ENCODE results near the gene GBP6. TPM values are rescaled to one million over a fixed set of nuclear protein-coding genes. Genes with fewer than 3 reads are reported as not detected.

The GBP6 gene
- polyA plus RNA-seq, 1 of the 3 experiments (the other 2 are of a cell fraction), result not detected

- H2AFZ ChIP-seq (ENCODE audit: low read depth), result no peak overlapping the region
- no peak for TF ChIP-seq FOSL2 (IDR thresholded peaks at IDR 0.05; ENCODE audit: borderline replicate concordance, low read depth)
- no peak for TF ChIP-seq NFIC (IDR thresholded peaks at IDR 0.05; ENCODE audit: borderline replicate concordance)
- TF ChIP-seq JUND (IDR thresholded peaks at IDR 0.05), result no peak
- no peak for TF ChIP-seq EZH2phosphoT487 (IDR thresholded peaks at IDR 0.05; ENCODE audit: borderline replicate concordance, low read depth)
- no peak for TF ChIP-seq MXI1 (IDR thresholded peaks at IDR 0.05; ENCODE audit: low read depth, low read length)
- TF ChIP-seq RXRA (IDR thresholded peaks at IDR 0.05; ENCODE audit: borderline replicate concordance, low read depth), result no peak
- TF ChIP-seq YY1 (IDR thresholded peaks at IDR 0.05; ENCODE audit: low read depth), result no peak
- H3K9ac ChIP-seq, result no peak overlapping the region
- CTCF ChIA-PET, result interaction anchor here (1.0 to 2.4 kb wide), 2 partner anchors 269 to 371 kb away, joined by 3 to 7 read pairs; no protein-coding TSS in a partner anchor
- no peaks in the 10 kb centered on the region for H3K9me2 ChIP-seq
- DNase-seq, result no peak
- no peaks in the 10 kb centered on the region for H3K9me3 ChIP-seq
- no peak overlapping the region for H3K27ac ChIP-seq (ENCODE audit: low read depth in 2 of 2, low read length in 1 of 2)
- WGBS (ENCODE audit: low lambda C conversion rate), result 19% methylated on average over 1 of the region's 1 CpG
- H3K27me3 ChIP-seq (ENCODE audit: insufficient read depth), result no peaks in the 10 kb centered on the region
- H3K4me1 ChIP-seq (ENCODE audit: control insufficient read depth in 1 of 2, insufficient read depth in 2 of 2, low read depth in 1 of 2, low read length in 1 of 2), result no peaks in the 10 kb centered on the region; a peak in 1 of 4 replicates
- H3K4me2 ChIP-seq, result no peak overlapping the region
- no peaks in the 10 kb centered on the region for H3K36me3 ChIP-seq (replicated peaks in 1 of 2; ENCODE audit: control insufficient read depth in 1 of 2, insufficient read depth in 2 of 2, low read length in 1 of 2)
- POLR2A ChIA-PET, result no interaction called here
- no peaks in the 10 kb centered on the region for H4K20me1 ChIP-seq (ENCODE audit: insufficient read depth)
- H3K79me2 ChIP-seq (ENCODE audit: insufficient read depth), result no peaks in the 10 kb centered on the region
- H3K4me3 ChIP-seq (ENCODE audit: low read depth in 2 of 2, low read length in 1 of 2), result no peak overlapping the region
- no peaks in the 10 kb centered on the region for H3F3A ChIP-seq (replicated peaks; ENCODE audit: insufficient read depth)
Observed at GRCh38 chr1:89355056-89355455, 8.8 kb upstream of the GBP6 start.

GRCh38 chr1:89356658-89357400, 7.0 kb upstream of the GBP6 start:
- no peak overlapping the region for H2AFZ ChIP-seq (ENCODE audit: low read depth)
- no peak overlapping the region for H3K9ac ChIP-seq
- no peaks in the 10 kb centered on the region for H3K9me2 ChIP-seq
- no peaks in the 10 kb centered on the region for H3K36me3 ChIP-seq (replicated peaks in 1 of 2; ENCODE audit: control insufficient read depth in 1 of 2, insufficient read depth in 2 of 2, low read length in 1 of 2)
- H3K27me3 ChIP-seq (ENCODE audit: insufficient read depth), result no peaks in the 10 kb centered on the region
- H4K20me1 ChIP-seq (ENCODE audit: insufficient read depth), result no peaks in the 10 kb centered on the region
- H3F3A ChIP-seq (replicated peaks; ENCODE audit: insufficient read depth), result no peaks in the 10 kb centered on the region
- H3K4me3 ChIP-seq (ENCODE audit: low read depth in 2 of 2, low read length in 1 of 2), result no peak overlapping the region
- H3K4me2 ChIP-seq, result no peak overlapping the region
- POLR2A ChIA-PET, result no interaction called here
- H3K9me3 ChIP-seq, result no peaks in the 10 kb centered on the region
- TF ChIP-seq MXI1 (IDR thresholded peaks at IDR 0.05; ENCODE audit: low read depth, low read length) (no peak), RFX5 (IDR thresholded peaks at IDR 0.05; ENCODE audit: low read length) (no peak), RAD21 (IDR thresholded peaks at IDR 0.05; ENCODE audit: low read length) (no peak), FOXM1 (IDR thresholded peaks at IDR 0.05; ENCODE audit: low read depth) (no peak), JUND (IDR thresholded peaks at IDR 0.05) (no peak), RCOR1 (IDR thresholded peaks at IDR 0.05; ENCODE audit: low read length) (no peak), GATA2 (CRISPR knock-in tag; IDR thresholded peaks at IDR 0.05) (no peak)
- TF ChIP-seq, protein P1, sequence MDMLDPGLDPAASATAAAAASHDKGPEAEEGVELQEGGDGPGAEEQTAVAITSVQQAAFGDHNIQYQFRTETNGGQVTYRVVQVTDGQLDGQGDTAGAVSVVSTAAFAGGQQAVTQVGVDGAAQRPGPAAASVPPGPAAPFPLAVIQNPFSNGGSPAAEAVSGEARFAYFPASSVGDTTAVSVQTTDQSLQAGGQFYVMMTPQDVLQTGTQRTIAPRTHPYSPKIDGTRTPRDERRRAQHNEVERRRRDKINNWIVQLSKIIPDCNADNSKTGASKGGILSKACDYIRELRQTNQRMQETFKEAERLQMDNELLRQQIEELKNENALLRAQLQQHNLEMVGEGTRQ (IDR thresholded peaks at IDR 0.05; ENCODE audit: borderline replicate concordance, low read depth, low read length), result no peak
- CTCF ChIA-PET, result interaction anchor here (0.7 to 3.7 kb wide), 6 partner anchors 12 to 383 kb away, joined by 3 to 28 read pairs (median 3); no protein-coding TSS in a partner anchor
- 53% methylated on average over 8 of the region's 8 CpGs for WGBS (ENCODE audit: low lambda C conversion rate)
- no peak for DNase-seq
- no peaks in the 10 kb centered on the region; a peak in 1 of 4 replicates for H3K4me1 ChIP-seq (ENCODE audit: control insufficient read depth in 1 of 2, insufficient read depth in 2 of 2, low read depth in 1 of 2, low read length in 1 of 2)
- no peaks in the 10 kb centered on the region for H3K79me2 ChIP-seq (ENCODE audit: insufficient read depth)
- no peak overlapping the region for H3K27ac ChIP-seq (ENCODE audit: low read depth in 2 of 2, low read length in 1 of 2)

Measured in SK-N-SH (cell line).